22Rv1 (cell line): ENCODE measurements around the gene PDE3B.

Experiments
- CTCF ChIP-seq: fragments of 450-650 bp; IDR thresholded peaks from 2 replicates; pipeline ENCODE4 v1.5.1; 2017; ENCODE audit warnings: mild to moderate bottlenecking
- ZFX ChIP-seq: fragments of 450-650 bp; IDR thresholded peaks from 2 replicates; pipeline ENCODE4 v1.6.1; 2017; ENCODE audit warnings: antibody characterized with exemption, borderline replicate concordance

- TF ChIP-seq CTCF (no peak), ZFX (no peak)
Measured at GRCh38 chr11:14766585-14766984, 123.0 kb downstream of the PDE3B start.
